Gastroesophageal sphincter (tissue), 4 donors: Measurements from ENCODE around the gene LMNTD2. TPM values are rescaled to one million over a fixed set of nuclear protein-coding genes. Genes with fewer than 3 reads are reported as not detected.

Source experiments
- ATAC-seq: fragments of 150-250 bp; one replicate; pipeline ENCODE4 v1.9.1; 2016; ENCODE audit warnings: mild to moderate bottlenecking, moderate library complexity
- H3K27ac ChIP-seq, 4 donors: fragments of 200-600 bp; sonication (generic) in 3 of 4; 1 replicate in 3 of 4; 2 replicates in 1 of 4; pipeline ENCODE4 v1.5.1; 2016 to 2019
- H3K27me3 ChIP-seq: fragments of 200-600 bp; sonication (generic); one replicate; pipeline ENCODE4 v1.5.1; 2019
- H3K36me3 ChIP-seq, 2 donors: fragments of 200-600 bp; sonication (generic); one replicate each; pipeline ENCODE4 v1.5.1; 2019; ENCODE audit warnings: control low read depth in 1 of 2
- H3K4me1 ChIP-seq, 3 donors: fragments of 200-600 bp; sonication (generic); 1 replicate in 2 of 3; 2 replicates in 1 of 3; pipeline ENCODE4 v1.5.1; 2016 to 2019; ENCODE audit warnings: control low read depth in 2 of 3
- H3K4me3 ChIP-seq, 2 donors: fragments of 200-600 bp; sonication (generic); one replicate each; pipeline ENCODE4 v1.5.1; 2019; ENCODE audit warnings: mild to moderate bottlenecking in 1 of 2, moderate library complexity in 1 of 2
- H3K9me3 ChIP-seq, 3 donors: fragments of 200-600 bp; sonication (generic); one replicate each; pipeline ENCODE4 v1.5.1; 2017 to 2019; ENCODE audit warnings: control low read depth in 2 of 3
- CTCF ChIP-seq, 4 experiments: fragments of 200-600 bp in 2 of 4; fragments of 450-650 bp in 2 of 4; sonication (generic) in 1 of 4; IDR thresholded peaks; one replicate each; pipeline ENCODE4 v1.5.1; 2017 to 2019; ENCODE audit warnings: antibody characterized with exemption in 4 of 4, mild to moderate bottlenecking in 2 of 4, moderate library complexity in 2 of 4
- EP300 ChIP-seq: sonication (generic); formaldehyde crosslinking; IDR thresholded peaks from one replicate; pipeline ENCODE4 v1.6.1; 2017; ENCODE audit warnings: antibody characterized with exemption, mild to moderate bottlenecking
- POLR2A ChIP-seq, 2 donors: fragments of 450-650 bp; IDR thresholded peaks; one replicate each; pipeline ENCODE4 v1.6.1; 2017; ENCODE audit warnings: antibody characterized with exemption in 2 of 2, mild to moderate bottlenecking in 2 of 2, moderate library complexity in 1 of 2
- POLR2AphosphoS5 ChIP-seq: sonication (generic); formaldehyde crosslinking; IDR thresholded peaks from one replicate; pipeline ENCODE4 v1.6.1; 2017; ENCODE audit warnings: antibody characterized with exemption
- WGBS, 2 donors: methylation state at CpG; one replicate each; pipeline ENCODE4 v1.1.5; 2018; ENCODE audit warnings: low coverage in 1 of 2; 5-methylcytosine and 5-hydroxymethylcytosine counted together
- total RNA-seq, 4 donors: library from RNA; depleted of rRNA; stranded (reverse); fragments of >200 nt; gene quantifications; one replicate each; pipeline ENCODE4 v1.1.0, GENCODE V29; 2016

LMNTD2 gene
- 1 to 10 TPM in 3 of 4 donors, under 1 TPM in 1; 0.81 to 2.1 (median 1.1) TPM for total RNA-seq

- WGBS, 2 donors, result no CpG with 5 or more reads among the region's 95 CpGs
- peaks cover 44% of the 10 kb centered on the region for H3K27me3 ChIP-seq
- peak within 1 kb of the TSS in 3 of 4 donors; percentile 15 to 68 (median 64) for H3K27ac ChIP-seq
- H3K9me3 ChIP-seq, result no peaks in the 10 kb centered on the region
- TF ChIP-seq POLR2A (IDR thresholded peaks at IDR 0.05) (no peak), POLR2AphosphoS5 (no peak), EP300 (no peak), CTCF (IDR thresholded peaks at IDR 0.05) (no peak)
- ATAC-seq, result peak; percentile 93
- peak within 1 kb of the TSS; percentile 45 to 83 for H3K4me3 ChIP-seq
- peaks cover 0 to 31% (median 8%) of the 10 kb centered on the region in 3 donors for H3K4me1 ChIP-seq
- no peaks in the 10 kb centered on the region for H3K36me3 ChIP-seq
These were observed at the start of gene LMNTD2, which contains the start of gene RASSF7 for GRCh38 chr11:560305-561147. Gene LMNTD2, minus strand, starts transcription at chr11:560738. Its CDS starts 22 bp downstream, at chr11:560716. Gene RASSF7, plus strand, starts transcription at chr11:560970. Its CDS starts 799 bp downstream, at chr11:561769.

- peaks cover 0 to 36% (median 13%) of the 10 kb centered on the region in 3 donors for H3K4me1 ChIP-seq
- H3K36me3 ChIP-seq, result peaks cover 0 to 99% of the 10 kb centered on the region in 2 donors
- no peak for ATAC-seq
- no peak overlapping the region for H3K4me3 ChIP-seq
- no peak overlapping the region for H3K27ac ChIP-seq
- no CpG with 5 or more reads among the region's 28 CpGs for WGBS, 2 donors
- H3K27me3 ChIP-seq, result no peaks in the 10 kb centered on the region
- TF ChIP-seq POLR2A (IDR thresholded peaks at IDR 0.05), result no peak
- no peak for TF ChIP-seq CTCF (IDR thresholded peaks at IDR 0.05)
- no peak for TF ChIP-seq POLR2AphosphoS5
- TF ChIP-seq EP300, result no peak
- no peaks in the 10 kb centered on the region for H3K9me3 ChIP-seq
These were observed 48.8 kb upstream of the LMNTD2 start for GRCh38 chr11:609341-609811.

- Histone ChIP-seq H3K27ac (no peak overlapping the region), H3K27me3 (no peaks in the 10 kb centered on the region), H3K4me3 (no peak overlapping the region), H3K9me3 (no peaks in the 10 kb centered on the region), H3K4me1 (peaks cover 0 to 30% (median 7%) of the 10 kb centered on the region in 3 donors), H3K36me3 (peaks cover 0 to 99% of the 10 kb centered on the region in 2 donors)
- ATAC-seq, result no peak
- WGBS, 2 donors, result no CpG with 5 or more reads among the region's 28 CpGs
- TF ChIP-seq POLR2A (IDR thresholded peaks at IDR 0.05) (no peak), POLR2AphosphoS5 (no peak), CTCF (IDR thresholded peaks at IDR 0.05) (no peak), EP300 (no peak)
These were observed 48.3 kb upstream of the LMNTD2 start for GRCh38 chr11:608791-609251.

GRCh38 chr11:607971-608659, 47.6 kb upstream of the LMNTD2 start:
- Histone ChIP-seq H3K9me3 (no peaks in the 10 kb centered on the region), H3K4me3 (no peak overlapping the region), H3K36me3 (peaks cover 0 to 100% of the 10 kb centered on the region in 2 donors), H3K27ac (no peak overlapping the region), H3K4me1 (peaks cover 0 to 23% (median 4%) of the 10 kb centered on the region in 3 donors), H3K27me3 (no peaks in the 10 kb centered on the region)
- 86 to 88% methylated on average over 11 to 14 of the region's 45 CpGs for WGBS, 2 donors
- no peak for ATAC-seq
- TF ChIP-seq EP300 (no peak), CTCF (IDR thresholded peaks at IDR 0.05) (no peak), POLR2A (IDR thresholded peaks at IDR 0.05) (no peak), POLR2AphosphoS5 (no peak)
